Glomerular visceral epithelial cell (primary cell): ENCODE results near the gene SKI.
"Not testable (repeated sequence)": the region's sequence is repeated elsewhere in the genome, so short reads cannot be mapped to it uniquely, and the experiment has no call there.

Experiments used
- DNase-seq: peaks from one replicate; pipeline ENCODE4 v3.0.0-alpha.2; 2016; ENCODE audit errors: extremely low spot score

SKI gene

GRCh38 chr1:2259668-2260402, 31.7 kb downstream of the SKI start:
- DNase-seq: no peak

GRCh38 chr1:2260470-2260869, 32.4 kb downstream of the SKI start:
- DNase-seq: not testable (repeated sequence)

- no peak for DNase-seq
Observed at GRCh38 chr1:2260917-2261316, 32.8 kb downstream of the SKI start.

GRCh38 chr1:2261476-2262395, 33.6 kb downstream of the SKI start:
- DNase-seq: not testable (repeated sequence)

GRCh38 chr1:2266301-2266975, 38.3 kb downstream of the SKI start:
- no peak for DNase-seq

GRCh38 chr1:2267051-2267830, 39.1 kb downstream of the SKI start:
- DNase-seq: no peak

GRCh38 chr1:2267862-2268261, 39.7 kb downstream of the SKI start:
- DNase-seq: no peak

GRCh38 chr1:2268285-2269056, 40.4 kb downstream of the SKI start:
- DNase-seq: no peak

GRCh38 chr1:2269193-2269921, 41.2 kb downstream of the SKI start:
- DNase-seq: no peak

- no peak for DNase-seq
Observed at GRCh38 chr1:2269922-2270259, 41.8 kb downstream of the SKI start.

GRCh38 chr1:2270260-2271100, 42.4 kb downstream of the SKI start:
- DNase-seq: no peak

- DNase-seq: no peak
Observed at GRCh38 chr1:2271211-2271721, 43.1 kb downstream of the SKI start.

- no peak for DNase-seq
Observed at GRCh38 chr1:2271841-2272655, 43.9 kb downstream of the SKI start.

GRCh38 chr1:2272686-2273400, 44.7 kb downstream of the SKI start:
- DNase-seq: no peak

- DNase-seq: no peak
Observed at GRCh38 chr1:2273401-2274090, 45.4 kb downstream of the SKI start.

- DNase-seq: no peak
Observed at GRCh38 chr1:2274231-2274928, 46.3 kb downstream of the SKI start.
